Ishikawa (cell line): ENCODE results near the gene OR2L3.

Experiments
- CEBPB ChIP-seq: IDR thresholded peaks from 2 replicates; pipeline ENCODE4 v1.6.1; 2012
- CREB1 ChIP-seq: IDR thresholded peaks from 2 replicates; pipeline ENCODE4 v1.6.1; 2012; ENCODE audit warnings: low read depth
- EGR1 ChIP-seq: IDR thresholded peaks from 2 replicates; pipeline ENCODE4 v1.6.1; 2012
- EP300 ChIP-seq: IDR thresholded peaks from 2 replicates; pipeline ENCODE4 v1.6.1; 2012; ENCODE audit warnings: borderline replicate concordance
- FOXM1 ChIP-seq: IDR thresholded peaks from 2 replicates; pipeline ENCODE4 v1.6.1; 2012; ENCODE audit warnings: low read depth, borderline replicate concordance
- MAX ChIP-seq: IDR thresholded peaks from 2 replicates; pipeline ENCODE4 v1.6.1; 2012
- NFIC ChIP-seq: IDR thresholded peaks from 2 replicates; pipeline ENCODE4 v1.6.1; 2012
- RAD21 ChIP-seq: IDR thresholded peaks from 2 replicates; pipeline ENCODE4 v1.6.1; 2012; ENCODE audit warnings: low read depth
- REST ChIP-seq: IDR thresholded peaks from 2 replicates; pipeline ENCODE4 v1.6.1; 2012; ENCODE audit warnings: low read depth, mild to moderate bottlenecking
- TAF1 ChIP-seq: IDR thresholded peaks from 2 replicates; pipeline ENCODE4 v1.6.1; 2012; ENCODE audit warnings: low read depth, mild to moderate bottlenecking
- TCF12 ChIP-seq: IDR thresholded peaks from 2 replicates; pipeline ENCODE4 v1.6.1; 2012; ENCODE audit warnings: low read depth
- TEAD4 ChIP-seq: IDR thresholded peaks from 2 replicates; pipeline ENCODE4 v1.6.1; 2012
- USF1 ChIP-seq: IDR thresholded peaks from 2 replicates; pipeline ENCODE4 v1.6.1; 2012
- YY1 ChIP-seq: IDR thresholded peaks from 2 replicates; pipeline ENCODE4 v1.6.1; 2012; ENCODE audit warnings: low read depth
- ZBTB7A ChIP-seq: IDR thresholded peaks from 2 replicates; pipeline ENCODE4 v1.6.1; 2012; ENCODE audit warnings: low read depth

Gene OR2L3

GRCh38 chr1:248054671-248055070, 8.0 kb downstream of the OR2L3 start:
- TF ChIP-seq RAD21 (no peak), MAX (no peak), CEBPB (no peak), TCF12 (no peak)

GRCh38 chr1:248055261-248055660, 8.6 kb downstream of the OR2L3 start:
- TF ChIP-seq EP300 (no peak), TCF12 (no peak), TAF1 (no peak), RAD21 (no peak)

- TF ChIP-seq ZBTB7A (no peak), EGR1 (no peak), RAD21 (no peak), CREB1 (no peak), TEAD4 (no peak), NFIC (no peak), USF1 (no peak), EP300 (no peak), REST (no peak), TCF12 (no peak), TAF1 (no peak), YY1 (no peak), MAX (no peak), CEBPB (no peak), FOXM1 (no peak)
These were observed 18.4 kb downstream of the OR2L3 start for GRCh38 chr1:248065071-248065470.

- TF ChIP-seq REST (no peak), EGR1 (no peak), NFIC (no peak), TEAD4 (no peak), FOXM1 (no peak), RAD21 (no peak), CEBPB (no peak), ZBTB7A (no peak), YY1 (no peak), EP300 (no peak), TAF1 (no peak), TCF12 (no peak), USF1 (no peak), MAX (no peak), CREB1 (no peak)
These were observed 19.0 kb downstream of the OR2L3 start for GRCh38 chr1:248065604-248066003.

- TF ChIP-seq USF1 (no peak), TAF1 (no peak), CREB1 (no peak), NFIC (no peak), MAX (no peak), TCF12 (no peak), EGR1 (no peak), YY1 (no peak), CEBPB (no peak), FOXM1 (no peak), RAD21 (no peak), REST (no peak), ZBTB7A (no peak), EP300 (no peak), TEAD4 (no peak)
These were observed 48.2 kb downstream of the OR2L3 start, which contains the start of gene OR2L13 for GRCh38 chr1:248094884-248095283. TSS of gene OR2L13 (plus strand) at chr1:248095184. CDS start at chr1:248099376, 4,192 bp downstream.
